HEK293 (cell line): Measurements from ENCODE around the gene SBF2.
A peak's percentile ranks its signal among the peaks of the same experiment; 100 is the strongest.

Source experiments
- CTCF ChIA-PET: fragments of 350-600 bp; formaldehyde crosslinking; extraction: SDS; loops from one replicate; lab custom pipeline; 2021; ENCODE audit warnings: antibody characterized with exemption; lab: Yijun Ruan, JAX
- POLR2A ChIA-PET: fragments of 300-600 bp; formaldehyde crosslinking; extraction: SDS; loops from one replicate; lab custom pipeline; 2020; ENCODE audit warnings: antibody characterized with exemption, inconsistent platforms; lab: Yijun Ruan, JAX
- H3K27ac ChIP-seq: fragments of 200-500 bp; sonication (Bioruptor generic); 2 replicates; pipeline ENCODE4 v1.5.1; 2014; ENCODE audit warnings: low read depth, low read length, control low read depth, inconsistent platforms; ENCODE audit errors: extremely low read depth
- H3K36me3 ChIP-seq, 2 experiments: fragments of 200-500 bp in 1 of 2; sonication (Bioruptor generic) in 1 of 2; 1 replicate in 1 of 2; 2 replicates in 1 of 2; pipeline ENCODE4 v1.5.1; 2014 to 2017; ENCODE audit warnings: inconsistent platforms in 2 of 2, low read length in 2 of 2; ENCODE audit not compliant: control insufficient read depth in 2 of 2, insufficient read depth in 1 of 2
- H3K4me1 ChIP-seq: fragments of 200-500 bp; sonication (Bioruptor generic); 2 replicates; pipeline ENCODE4 v1.5.1; 2014; ENCODE audit warnings: mild to moderate bottlenecking, low read length, inconsistent platforms; ENCODE audit not compliant: control insufficient read depth, insufficient read depth
- H3K4me3 ChIP-seq: 2 replicates; pipeline ENCODE4 v1.5.1; 2011; ENCODE audit warnings: low read depth, mild to moderate bottlenecking, control low read depth, low read length, moderate library complexity
- H3K9me3 ChIP-seq: fragments of 200-500 bp; sonication (Bioruptor generic); 2 replicates; pipeline ENCODE4 v1.5.1; 2014; ENCODE audit warnings: low read depth, low read length, inconsistent platforms; ENCODE audit not compliant: control insufficient read depth, insufficient read depth
- BCL11B ChIP-seq: fragments of 450-650 bp; formaldehyde crosslinking; IDR thresholded peaks from 2 replicates; pipeline ENCODE4 v1.5.1; 2016; ENCODE audit warnings: low read depth, missing biosample characterization, missing genetic modification characterization
- GLIS1 ChIP-seq: fragments of 450-650 bp; formaldehyde crosslinking; IDR thresholded peaks from 2 replicates; pipeline ENCODE4 v1.5.1; 2016; ENCODE audit warnings: missing biosample characterization, missing genetic modification characterization
- KLF8 ChIP-seq: fragments of 450-650 bp; formaldehyde crosslinking; IDR thresholded peaks from 2 replicates; pipeline ENCODE4 v1.5.1; 2016; ENCODE audit warnings: missing biosample characterization, missing genetic modification characterization
- SCRT2 ChIP-seq: fragments of 450-650 bp; formaldehyde crosslinking; IDR thresholded peaks from 2 replicates; pipeline ENCODE4 v1.5.1; 2016; ENCODE audit warnings: missing biosample characterization, missing genetic modification characterization
- TRIM28 ChIP-seq: IDR thresholded peaks from 2 replicates; pipeline ENCODE4 v1.6.1; 2011; ENCODE audit warnings: low read length, control low read depth, borderline replicate concordance
- WT1 ChIP-seq: fragments of 450-650 bp; formaldehyde crosslinking; IDR thresholded peaks from 2 replicates; pipeline ENCODE4 v1.5.1; 2016; ENCODE audit warnings: missing biosample characterization, missing genetic modification characterization
- ZFP69B ChIP-seq: fragments of 450-650 bp; formaldehyde crosslinking; IDR thresholded peaks from 2 replicates; pipeline ENCODE4 v1.5.1; 2016; ENCODE audit warnings: missing biosample characterization, missing genetic modification characterization
- ZIC2 ChIP-seq: fragments of 450-650 bp; formaldehyde crosslinking; IDR thresholded peaks from 2 replicates; pipeline ENCODE4 v1.5.1; 2016; ENCODE audit warnings: missing biosample characterization, missing genetic modification characterization
- ZNF133 ChIP-seq: fragments of 450-650 bp; formaldehyde crosslinking; IDR thresholded peaks from 2 replicates; pipeline ENCODE4 v1.5.1; 2016; ENCODE audit warnings: missing biosample characterization, missing genetic modification characterization
- ZNF138 ChIP-seq: fragments of 450-650 bp; formaldehyde crosslinking; IDR thresholded peaks from 2 replicates; pipeline ENCODE4 v1.5.1; 2016; ENCODE audit warnings: missing biosample characterization, missing genetic modification characterization, borderline replicate concordance
- ZNF214 ChIP-seq: fragments of 450-650 bp; formaldehyde crosslinking; IDR thresholded peaks from 2 replicates; pipeline ENCODE4 v1.5.1; 2017; ENCODE audit warnings: missing biosample characterization, mild to moderate bottlenecking, missing genetic modification characterization, borderline replicate concordance
- ZNF24 ChIP-seq: fragments of 450-650 bp; formaldehyde crosslinking; IDR thresholded peaks from 2 replicates; pipeline ENCODE4 v1.5.1; 2016; ENCODE audit warnings: missing biosample characterization, missing genetic modification characterization
- ZNF266 ChIP-seq: fragments of 450-650 bp; formaldehyde crosslinking; IDR thresholded peaks from 2 replicates; pipeline ENCODE4 v1.5.1; 2016; ENCODE audit warnings: missing biosample characterization, missing genetic modification characterization, low read depth
- ZNF394 ChIP-seq: fragments of 450-650 bp; formaldehyde crosslinking; IDR thresholded peaks from 2 replicates; pipeline ENCODE4 v1.5.1; 2016; ENCODE audit warnings: missing biosample characterization, missing genetic modification characterization, mild to moderate bottlenecking, moderate library complexity, borderline replicate concordance
- ZNF404 ChIP-seq: fragments of 450-650 bp; formaldehyde crosslinking; IDR thresholded peaks from 2 replicates; pipeline ENCODE4 v1.5.1; 2017; ENCODE audit warnings: missing biosample characterization, missing genetic modification characterization
- ZNF510 ChIP-seq: fragments of 450-650 bp; formaldehyde crosslinking; IDR thresholded peaks from 2 replicates; pipeline ENCODE4 v1.5.1; 2018; ENCODE audit warnings: mild to moderate bottlenecking, missing genetic modification characterization, missing biosample characterization; ENCODE audit not compliant: insufficient replicate concordance
- ZNF529 ChIP-seq: fragments of 450-650 bp; formaldehyde crosslinking; IDR thresholded peaks from 2 replicates; pipeline ENCODE4 v1.5.1; 2017; ENCODE audit warnings: missing genetic modification characterization, missing biosample characterization; ENCODE audit not compliant: insufficient replicate concordance
- ZNF610 ChIP-seq: fragments of 450-650 bp; formaldehyde crosslinking; IDR thresholded peaks from 2 replicates; pipeline ENCODE4 v1.5.1; 2016; ENCODE audit warnings: missing biosample characterization, missing genetic modification characterization, borderline replicate concordance
- ZNF623 ChIP-seq: fragments of 450-650 bp; formaldehyde crosslinking; IDR thresholded peaks from 2 replicates; pipeline ENCODE4 v1.5.1; 2016; ENCODE audit warnings: missing biosample characterization, missing genetic modification characterization
- ZNF639 ChIP-seq: fragments of 450-650 bp; formaldehyde crosslinking; IDR thresholded peaks from 2 replicates; pipeline ENCODE4 v1.5.1; 2016; ENCODE audit warnings: missing biosample characterization, missing genetic modification characterization
- ZXDB ChIP-seq: fragments of 450-650 bp; formaldehyde crosslinking; IDR thresholded peaks from 2 replicates; pipeline ENCODE4 v1.5.1; 2016; ENCODE audit warnings: missing biosample characterization, missing genetic modification characterization
- TF ChIP-seq, protein P1 (sequence below): fragments of 450-650 bp; formaldehyde crosslinking; IDR thresholded peaks from 2 replicates; pipeline ENCODE4 v1.5.1; 2016; ENCODE audit warnings: missing biosample characterization, missing genetic modification characterization
- TF ChIP-seq, protein P2 (sequence below): fragments of 450-650 bp; formaldehyde crosslinking; IDR thresholded peaks from 2 replicates; pipeline ENCODE4 v1.5.1; 2017; ENCODE audit warnings: missing biosample characterization, missing genetic modification characterization

SBF2 gene

DNA sequence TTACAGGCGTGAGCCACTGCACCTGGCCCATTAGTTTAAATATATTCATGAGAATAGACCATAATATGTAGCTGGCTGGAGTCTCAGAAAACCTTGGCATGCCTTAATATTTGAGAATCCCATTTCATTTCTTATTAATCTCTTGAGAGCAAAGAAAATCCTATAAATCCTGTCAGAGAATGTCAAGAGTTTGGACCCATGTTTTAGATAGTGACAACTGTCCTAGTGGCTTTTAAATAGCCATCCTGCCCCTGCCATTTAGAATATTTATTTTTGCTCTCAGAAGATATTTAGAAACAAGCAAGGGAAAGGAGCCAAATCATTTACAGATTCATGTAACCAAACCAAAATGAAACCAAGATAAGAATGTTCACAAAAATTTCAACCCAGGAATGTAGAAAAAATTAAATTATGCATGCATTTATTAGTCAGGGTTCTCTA is 522.9 kb downstream of the SBF2 start (continued):
- TF ChIP-seq, protein P1, sequence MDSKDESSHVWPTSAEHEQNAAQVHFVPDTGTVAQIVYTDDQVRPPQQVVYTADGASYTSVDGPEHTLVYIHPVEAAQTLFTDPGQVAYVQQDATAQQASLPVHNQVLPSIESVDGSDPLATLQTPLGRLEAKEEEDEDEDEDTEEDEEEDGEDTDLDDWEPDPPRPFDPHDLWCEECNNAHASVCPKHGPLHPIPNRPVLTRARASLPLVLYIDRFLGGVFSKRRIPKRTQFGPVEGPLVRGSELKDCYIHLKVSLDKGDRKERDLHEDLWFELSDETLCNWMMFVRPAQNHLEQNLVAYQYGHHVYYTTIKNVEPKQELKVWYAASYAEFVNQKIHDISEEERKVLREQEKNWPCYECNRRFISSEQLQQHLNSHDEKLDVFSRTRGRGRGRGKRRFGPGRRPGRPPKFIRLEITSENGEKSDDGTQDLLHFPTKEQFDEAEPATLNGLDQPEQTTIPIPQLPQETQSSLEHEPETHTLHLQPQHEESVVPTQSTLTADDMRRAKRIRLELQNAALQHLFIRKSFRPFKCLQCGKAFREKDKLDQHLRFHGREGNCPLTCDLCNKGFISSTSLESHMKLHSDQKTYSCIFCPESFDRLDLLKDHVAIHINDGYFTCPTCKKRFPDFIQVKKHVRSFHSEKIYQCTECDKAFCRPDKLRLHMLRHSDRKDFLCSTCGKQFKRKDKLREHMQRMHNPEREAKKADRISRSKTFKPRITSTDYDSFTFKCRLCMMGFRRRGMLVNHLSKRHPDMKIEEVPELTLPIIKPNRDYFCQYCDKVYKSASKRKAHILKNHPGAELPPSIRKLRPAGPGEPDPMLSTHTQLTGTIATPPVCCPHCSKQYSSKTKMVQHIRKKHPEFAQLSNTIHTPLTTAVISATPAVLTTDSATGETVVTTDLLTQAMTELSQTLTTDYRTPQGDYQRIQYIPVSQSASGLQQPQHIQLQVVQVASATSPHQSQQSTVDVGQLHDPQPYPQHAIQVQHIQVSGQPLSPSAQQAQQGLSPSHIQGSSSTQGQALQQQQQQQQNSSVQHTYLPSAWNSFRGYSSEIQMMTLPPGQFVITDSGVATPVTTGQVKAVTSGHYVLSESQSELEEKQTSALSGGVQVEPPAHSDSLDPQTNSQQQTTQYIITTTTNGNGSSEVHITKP (tag by site-specific recombination), result no peak
- TF ChIP-seq ZXDB (tag by site-specific recombination) (no peak), ZFP69B (tag by site-specific recombination) (no peak), ZIC2 (no peak), TRIM28 (no peak), WT1 (tag by site-specific recombination) (no peak), ZNF214 (tag by site-specific recombination) (no peak), ZNF394 (tag by site-specific recombination) (no peak)
- TF ChIP-seq, protein P2, sequence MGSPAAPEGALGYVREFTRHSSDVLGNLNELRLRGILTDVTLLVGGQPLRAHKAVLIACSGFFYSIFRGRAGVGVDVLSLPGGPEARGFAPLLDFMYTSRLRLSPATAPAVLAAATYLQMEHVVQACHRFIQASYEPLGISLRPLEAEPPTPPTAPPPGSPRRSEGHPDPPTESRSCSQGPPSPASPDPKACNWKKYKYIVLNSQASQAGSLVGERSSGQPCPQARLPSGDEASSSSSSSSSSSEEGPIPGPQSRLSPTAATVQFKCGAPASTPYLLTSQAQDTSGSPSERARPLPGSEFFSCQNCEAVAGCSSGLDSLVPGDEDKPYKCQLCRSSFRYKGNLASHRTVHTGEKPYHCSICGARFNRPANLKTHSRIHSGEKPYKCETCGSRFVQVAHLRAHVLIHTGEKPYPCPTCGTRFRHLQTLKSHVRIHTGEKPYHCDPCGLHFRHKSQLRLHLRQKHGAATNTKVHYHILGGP (tag by site-specific recombination), result no peak

- TF ChIP-seq ZNF510 (no peak), SCRT2 (tag by site-specific recombination) (no peak), KLF8 (no peak)
- peaks cover 0 to 7% of the 10 kb centered on the region in 2 experiments; a peak in 1 of 3 replicates for H3K36me3 ChIP-seq
- no peak overlapping the region for H3K27ac ChIP-seq
- H3K4me3 ChIP-seq, result no peak overlapping the region
- ChIA-PET POLR2A (no interaction called here), CTCF (no interaction called here)
- H3K4me1 ChIP-seq, result no peaks in the 10 kb centered on the region
- no peaks in the 10 kb centered on the region for H3K9me3 ChIP-seq
These were observed 524.4 kb downstream of the SBF2 start for GRCh38 chr11:9769621-9770020.

DNA sequence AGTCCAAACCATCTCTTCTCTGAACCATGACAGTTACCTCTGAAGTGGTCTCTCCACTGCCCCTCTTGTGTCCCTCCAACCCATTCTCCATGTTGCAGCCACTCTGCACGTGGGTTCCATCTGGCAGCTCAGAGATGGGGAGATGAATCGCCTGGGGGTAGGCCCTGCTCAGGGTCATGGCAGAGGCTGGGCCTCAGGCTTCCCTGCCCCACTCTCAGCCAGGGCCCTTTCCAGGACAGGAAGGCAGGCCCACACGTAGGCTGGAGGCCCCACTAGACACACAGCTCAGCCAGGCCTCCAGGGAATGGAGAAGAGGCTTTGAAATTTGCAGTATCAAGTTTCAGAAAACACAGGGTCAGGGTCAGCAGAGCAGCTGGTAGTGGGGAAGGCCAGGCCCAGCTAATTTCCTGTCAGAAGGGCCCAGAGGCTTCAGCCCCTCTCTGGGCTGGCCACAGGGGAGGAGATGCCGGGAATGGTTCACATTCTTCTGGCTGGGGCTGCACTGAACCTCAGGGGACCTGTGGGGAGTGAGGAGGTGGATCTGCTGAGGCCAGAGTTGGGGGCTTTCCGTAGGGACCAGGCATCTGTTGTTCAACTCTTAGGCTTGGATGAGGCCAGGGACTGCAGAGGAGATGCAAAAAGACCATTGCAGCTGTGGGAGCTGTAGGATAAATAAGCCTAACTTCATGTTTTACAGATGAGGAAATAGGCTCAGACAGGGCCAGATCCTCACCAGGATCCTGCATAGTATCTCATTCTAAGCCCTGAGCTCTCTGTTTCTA is 528.5 kb downstream of the SBF2 start:
- Histone ChIP-seq H3K36me3 (peaks cover 0 to 7% of the 10 kb centered on the region in 2 experiments; a peak in 1 of 3 replicates), H3K4me3 (no peak overlapping the region), H3K27ac (no peak overlapping the region), H3K4me1 (no peaks in the 10 kb centered on the region), H3K9me3 (no peaks in the 10 kb centered on the region)
- POLR2A ChIA-PET, result interaction anchor here (1.0 kb wide), 1 partner anchor 539 kb away, joined by 4 read pairs; the partner anchor contains the start of gene ADM
- CTCF ChIA-PET, result interaction anchor here (0.7 to 1.2 kb wide), 3 partner anchors 22 to 850 kb away, joined by 3 read pairs; no protein-coding TSS in a partner anchor
- TF ChIP-seq ZNF138 (tag by site-specific recombination) (no peak), ZNF266 (tag by site-specific recombination) (no peak), GLIS1 (tag by site-specific recombination) (peak; percentile 38; the same call in 1 of the 2 replicates), ZNF529 (tag by site-specific recombination) (no peak), ZNF623 (tag by site-specific recombination) (no peak), TRIM28 (peak; percentile 90), ZNF404 (tag by site-specific recombination) (no peak), ZNF639 (tag by site-specific recombination) (no peak), ZNF133 (no peak), ZNF610 (tag by site-specific recombination) (no peak), ZNF24 (tag by site-specific recombination) (no peak), BCL11B (no peak)
- TF ChIP-seq, protein P1 (tag by site-specific recombination), result no peak
